ENCODE results near the gene EMID1. TPM values are rescaled to one million over a fixed set of nuclear protein-coding genes. Genes with fewer than 3 reads are reported as not detected.

Gene EMID1
- total RNA-seq, 1 experiment from 2014 or later: 5.4 TPM

DNA sequence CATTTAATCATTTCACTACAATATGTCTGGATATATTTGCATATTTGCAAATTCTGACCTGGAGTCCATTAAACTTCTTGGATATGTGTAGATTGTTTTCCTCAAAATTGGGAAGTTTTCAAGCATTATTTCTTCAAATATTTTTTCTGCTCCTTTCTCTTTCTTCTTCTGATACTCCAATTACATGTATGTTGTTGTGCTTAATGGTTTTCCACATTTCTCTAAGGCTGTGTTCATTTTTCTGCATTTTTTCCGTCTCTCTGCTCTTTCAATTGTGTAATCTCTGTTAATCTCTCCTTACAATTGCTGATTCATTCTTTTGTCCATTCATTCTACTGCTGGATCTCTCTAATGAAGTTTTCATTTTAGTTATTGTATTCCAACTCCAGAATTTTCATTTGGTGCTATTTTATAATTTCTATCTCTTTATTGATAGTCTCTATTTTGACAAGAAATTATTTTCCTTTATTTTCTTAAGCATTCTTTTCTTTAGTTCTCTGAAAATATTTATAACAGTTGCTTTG lies 30.3 kb upstream of the EMID1 start:
- Histone ChIP-seq H3K4ac (ENCODE audit: low read depth, low read length) (no peak overlapping the region), H2AK5ac (ENCODE audit: insufficient read length, low read length) (no peak overlapping the region), H2BK15ac (ENCODE audit: low read depth, low read length) (no peak overlapping the region), H3K18ac (ENCODE audit: insufficient read length, low read depth, low read length) (no peak overlapping the region), H3K27me3 (ENCODE audit: insufficient read depth, low read length) (no peaks in the 10 kb centered on the region), H3K9me3 (ENCODE audit: control insufficient read depth, low read depth, low read length) (no peaks in the 10 kb centered on the region), H3K79me1 (ENCODE audit: insufficient read depth, low read depth, low read length, poor library complexity, severe bottlenecking) (no peaks in the 10 kb centered on the region), H4K8ac (replicated peaks; ENCODE audit: insufficient read length, low read depth, low read length) (no peak overlapping the region), H3K23me2 (ENCODE audit: insufficient read length, low read depth, low read length, poor library complexity, severe bottlenecking) (no peaks in the 10 kb centered on the region), H3K4me2 (ENCODE audit: insufficient read depth, insufficient read length, low read length) (no peak overlapping the region), H3K79me2 (ENCODE audit: insufficient read depth, low read length) (no peaks in the 10 kb centered on the region), H3K14ac (ENCODE audit: insufficient read depth, low read length) (no peak overlapping the region), H2BK5ac (ENCODE audit: insufficient read length, low read length) (no peak overlapping the region), H2AFZ (ENCODE audit: low read length) (no peak overlapping the region), H3K23ac (ENCODE audit: insufficient read length, low read depth, low read length) (no peak overlapping the region), H4K5ac (ENCODE audit: insufficient read length, low read depth, low read length) (no peak overlapping the region), H3K4me1 (ENCODE audit: insufficient read depth, low read length) (no peaks in the 10 kb centered on the region), H2BK20ac (ENCODE audit: low read depth, low read length, poor library complexity, severe bottlenecking) (no peak overlapping the region), H2BK120ac (ENCODE audit: low read depth, low read length, poor library complexity, severe bottlenecking) (no peak overlapping the region), H2BK12ac (ENCODE audit: insufficient read length, low read depth, low read length) (no peak overlapping the region), H3K27ac (ENCODE audit: insufficient read length, low read depth, low read length) (no peak overlapping the region), H3K9ac (ENCODE audit: extremely low read depth, insufficient read length, low read length) (no peak overlapping the region), H3T11ph (ENCODE audit: low read length) (no peak overlapping the region), H3K56ac (ENCODE audit: insufficient read length, low read depth, low read length) (no peak overlapping the region), H4K91ac (ENCODE audit: insufficient read length, low read depth, low read length) (no peak overlapping the region), H4K20me1 (ENCODE audit: control insufficient read depth, insufficient read depth, insufficient read length) (no peaks in the 10 kb centered on the region)
- H3K4me1 Mint-ChIP-seq: no peaks in the 10 kb centered on the region; a peak in 1 of 4 replicates
- H3K27me3 Mint-ChIP-seq (ENCODE audit: low read depth): peaks cover 4% of the 10 kb centered on the region
- TF ChIP-seq, protein P1, sequence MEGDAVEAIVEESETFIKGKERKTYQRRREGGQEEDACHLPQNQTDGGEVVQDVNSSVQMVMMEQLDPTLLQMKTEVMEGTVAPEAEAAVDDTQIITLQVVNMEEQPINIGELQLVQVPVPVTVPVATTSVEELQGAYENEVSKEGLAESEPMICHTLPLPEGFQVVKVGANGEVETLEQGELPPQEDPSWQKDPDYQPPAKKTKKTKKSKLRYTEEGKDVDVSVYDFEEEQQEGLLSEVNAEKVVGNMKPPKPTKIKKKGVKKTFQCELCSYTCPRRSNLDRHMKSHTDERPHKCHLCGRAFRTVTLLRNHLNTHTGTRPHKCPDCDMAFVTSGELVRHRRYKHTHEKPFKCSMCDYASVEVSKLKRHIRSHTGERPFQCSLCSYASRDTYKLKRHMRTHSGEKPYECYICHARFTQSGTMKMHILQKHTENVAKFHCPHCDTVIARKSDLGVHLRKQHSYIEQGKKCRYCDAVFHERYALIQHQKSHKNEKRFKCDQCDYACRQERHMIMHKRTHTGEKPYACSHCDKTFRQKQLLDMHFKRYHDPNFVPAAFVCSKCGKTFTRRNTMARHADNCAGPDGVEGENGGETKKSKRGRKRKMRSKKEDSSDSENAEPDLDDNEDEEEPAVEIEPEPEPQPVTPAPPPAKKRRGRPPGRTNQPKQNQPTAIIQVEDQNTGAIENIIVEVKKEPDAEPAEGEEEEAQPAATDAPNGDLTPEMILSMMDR (conservative IDR thresholded peaks at IDR 0.05): no peak
- H3K27ac Mint-ChIP-seq: no peak overlapping the region
- DNase-seq: no peak
- WGBS (ENCODE audit: extremely low coverage, insufficient read length, low lambda C conversion rate): no CpG with 5 or more reads among the region's 1 CpG
- peaks cover 17 to 18% of the 10 kb centered on the region in 2 experiments for H3K9me3 Mint-ChIP-seq
- H3K36me3 Mint-ChIP-seq (ENCODE audit: insufficient read depth in 1 of 3, low read depth in 3 of 3): peaks cover 3 to 12% (median 4%) of the 10 kb centered on the region in 3 experiments; a peak in 4 of 7 replicates
- no peak overlapping the region for H3K4me3 Mint-ChIP-seq

Measured in H9 (cell line).